Sigmoid colon (tissue), 4 donors: ENCODE measurements around the gene PTPRD.

Experiments used
- EP300 ChIP-seq, 4 donors: sonication (generic); formaldehyde crosslinking; IDR thresholded peaks; one replicate each; pipeline ENCODE4 v1.6.1; 2017; ENCODE audit warnings: antibody characterized with exemption in 4 of 4
- POLR2A ChIP-seq, 2 donors: fragments of 450-650 bp; IDR thresholded peaks; one replicate each; pipeline ENCODE4 v1.6.1; 2016; ENCODE audit warnings: antibody characterized with exemption in 2 of 2, mild to moderate bottlenecking in 2 of 2, moderate library complexity in 2 of 2
- POLR2AphosphoS5 ChIP-seq, 4 donors: sonication (generic); formaldehyde crosslinking; IDR thresholded peaks; one replicate each; pipeline ENCODE4 v1.6.1; 2017; ENCODE audit warnings: antibody characterized with exemption in 4 of 4
- TF ChIP-seq, protein P1 (sequence below), 4 experiments: fragments of 450-650 bp in 3 of 4; fragments of 200-600 bp in 1 of 4; IDR thresholded peaks; one replicate each; pipeline ENCODE4 v1.5.1; 2016 to 2019; ENCODE audit warnings: antibody characterized with exemption in 4 of 4, mild to moderate bottlenecking in 3 of 4, moderate library complexity in 2 of 4

DNA sequence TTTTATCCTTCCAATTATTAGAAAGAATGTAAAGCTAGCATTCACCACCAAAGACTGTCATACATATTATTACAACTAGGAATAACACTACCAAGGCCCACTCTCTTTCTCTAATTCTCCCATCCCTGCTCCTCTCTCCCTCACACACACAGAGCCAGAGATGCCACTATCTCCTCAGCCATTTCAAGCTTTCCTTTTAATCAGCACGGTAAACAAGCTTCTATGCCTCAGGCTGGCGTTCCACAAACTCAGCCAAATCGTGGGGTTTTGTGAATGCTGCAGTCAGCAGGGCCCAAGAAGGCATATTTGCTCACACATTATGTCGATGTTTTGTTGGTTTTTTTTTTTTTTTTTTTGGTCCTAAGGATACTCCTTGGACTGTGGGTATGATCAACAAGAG lies 1833.3 kb downstream of the PTPRD start:
- TF ChIP-seq, protein P1, sequence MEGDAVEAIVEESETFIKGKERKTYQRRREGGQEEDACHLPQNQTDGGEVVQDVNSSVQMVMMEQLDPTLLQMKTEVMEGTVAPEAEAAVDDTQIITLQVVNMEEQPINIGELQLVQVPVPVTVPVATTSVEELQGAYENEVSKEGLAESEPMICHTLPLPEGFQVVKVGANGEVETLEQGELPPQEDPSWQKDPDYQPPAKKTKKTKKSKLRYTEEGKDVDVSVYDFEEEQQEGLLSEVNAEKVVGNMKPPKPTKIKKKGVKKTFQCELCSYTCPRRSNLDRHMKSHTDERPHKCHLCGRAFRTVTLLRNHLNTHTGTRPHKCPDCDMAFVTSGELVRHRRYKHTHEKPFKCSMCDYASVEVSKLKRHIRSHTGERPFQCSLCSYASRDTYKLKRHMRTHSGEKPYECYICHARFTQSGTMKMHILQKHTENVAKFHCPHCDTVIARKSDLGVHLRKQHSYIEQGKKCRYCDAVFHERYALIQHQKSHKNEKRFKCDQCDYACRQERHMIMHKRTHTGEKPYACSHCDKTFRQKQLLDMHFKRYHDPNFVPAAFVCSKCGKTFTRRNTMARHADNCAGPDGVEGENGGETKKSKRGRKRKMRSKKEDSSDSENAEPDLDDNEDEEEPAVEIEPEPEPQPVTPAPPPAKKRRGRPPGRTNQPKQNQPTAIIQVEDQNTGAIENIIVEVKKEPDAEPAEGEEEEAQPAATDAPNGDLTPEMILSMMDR (IDR thresholded peaks at IDR 0.05): no peak
- no peak for TF ChIP-seq POLR2AphosphoS5 (IDR thresholded peaks at IDR 0.05)
- no peak for TF ChIP-seq EP300 (IDR thresholded peaks at IDR 0.05)
- no peak for TF ChIP-seq POLR2A (IDR thresholded peaks at IDR 0.05)
